GM12878 (cell line): ENCODE data around the gene MLNR.

Experiments
- CTCF ChIP-seq, 3 experiments: IDR thresholded peaks in 2 of 3; conservative IDR thresholded peaks in 1 of 3; 2 replicates each; pipeline ENCODE4 v1.5.1; 2011; ENCODE audit warnings: low read depth in 3 of 3, low read length in 3 of 3, mild to moderate bottlenecking in 3 of 3, control low read depth in 2 of 3, moderate library complexity in 2 of 3, inconsistent platforms in 1 of 3, mixed read lengths in 1 of 3; ENCODE audit not compliant: control insufficient read depth in 2 of 3, insufficient read depth in 1 of 3; ENCODE audit errors: extremely low read depth in 1 of 3
- EGR1 ChIP-seq, 2 experiments: IDR thresholded peaks; 1 replicate in 1 of 2; 2 replicates in 1 of 2; pipeline ENCODE4 v1.6.1; 2011 to 2012; ENCODE audit warnings: low read depth in 2 of 2, low read length in 2 of 2, borderline replicate concordance in 1 of 2, mild to moderate bottlenecking in 1 of 2, moderate library complexity in 1 of 2
- ESRRA ChIP-seq: IDR thresholded peaks from 2 replicates; pipeline ENCODE4 v1.6.1; 2012; ENCODE audit warnings: mild to moderate bottlenecking, low read length, improper control_type of control experiment
- NFIC ChIP-seq: IDR thresholded peaks from 2 replicates; pipeline ENCODE4 v1.6.1; 2012; ENCODE audit warnings: low read depth, mild to moderate bottlenecking, inconsistent platforms, low read length, moderate library complexity
- POLR2A ChIP-seq: IDR thresholded peaks from 2 replicates; pipeline ENCODE4 v1.6.1; 2011; ENCODE audit warnings: low read depth, mild to moderate bottlenecking, low read length
- POLR2AphosphoS2 ChIP-seq: IDR thresholded peaks from 2 replicates; pipeline ENCODE4 v1.6.1; 2011; ENCODE audit warnings: low read depth, mild to moderate bottlenecking, low read length, improper control_type of control experiment, moderate library complexity
- POLR2AphosphoS5 ChIP-seq: IDR thresholded peaks from 2 replicates; pipeline ENCODE4 v1.6.1; 2011; ENCODE audit warnings: mild to moderate bottlenecking, low read length, inconsistent platforms
- SIN3A ChIP-seq: IDR thresholded peaks from 2 replicates; pipeline ENCODE4 v1.6.1; 2012; ENCODE audit warnings: low read depth, low read length, improper control_type of control experiment
- SUPT20H ChIP-seq: IDR thresholded peaks from 2 replicates; pipeline ENCODE4 v1.6.1; 2011; ENCODE audit warnings: low read depth, mild to moderate bottlenecking, low read length, moderate library complexity, borderline replicate concordance; ENCODE audit not compliant: control insufficient read depth
- TAF1 ChIP-seq: IDR thresholded peaks from 2 replicates; pipeline ENCODE4 v1.6.1; 2011; ENCODE audit warnings: mild to moderate bottlenecking, low read depth, low read length, borderline replicate concordance
- TBL1XR1 ChIP-seq: IDR thresholded peaks from 2 replicates; pipeline ENCODE4 v1.6.1; 2012; ENCODE audit warnings: low read depth, low read length, improper control_type of control experiment
- ZBTB4 ChIP-seq: fragments of 450-650 bp; formaldehyde crosslinking; IDR thresholded peaks from 2 replicates; pipeline ENCODE4 v1.4.0; 2022; ENCODE audit warnings: mild to moderate bottlenecking, moderate library complexity

GRCh38 chr13:49216334-49216733 is 3.8 kb upstream of the MLNR start:
- TF ChIP-seq CTCF (IDR thresholded peaks at IDR 0.05 in 2 of 3, conservative IDR thresholded peaks at IDR 0.05 in 1 of 3; ENCODE audit: control insufficient read depth in 2 of 3, extremely low read depth in 1 of 3, insufficient read depth in 1 of 3, low read depth in 3 of 3, low read length in 3 of 3) (no peak), POLR2AphosphoS5 (no peak), TAF1 (no peak), ESRRA (no peak), POLR2A (no peak), EGR1 (IDR thresholded peaks at IDR 0.05; ENCODE audit: borderline replicate concordance in 1 of 2, low read depth in 2 of 2, low read length in 2 of 2) (no peak), SIN3A (no peak), POLR2AphosphoS2 (no peak), NFIC (no peak), SUPT20H (no peak), ZBTB4 (CRISPR knock-in tag) (no peak), TBL1XR1 (no peak)
